ENCODE results near the gene KAZN.

The KAZN gene

GRCh38 chr1:14590411-14591180 lies 7.9 kb upstream of the KAZN start:
- DNase-seq = no peak

DNA sequence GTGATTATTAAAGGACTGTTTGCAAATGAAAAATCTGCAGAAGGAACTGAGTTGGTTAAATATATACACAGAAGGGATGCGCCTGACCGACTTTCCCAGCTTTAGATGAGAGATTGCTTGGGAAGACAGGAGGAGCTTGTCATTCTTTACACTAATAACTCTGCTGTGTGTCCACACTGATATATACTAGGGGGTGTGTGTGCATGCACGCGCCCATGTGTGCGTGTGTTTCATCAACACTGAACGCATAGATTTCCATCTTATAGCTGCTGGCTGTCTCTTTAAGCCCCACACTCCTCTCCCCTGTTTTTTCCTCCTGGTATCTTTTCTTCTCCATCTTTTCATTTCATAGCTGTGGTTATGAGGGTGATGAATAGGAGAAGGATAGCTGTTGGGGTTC lies 6.9 kb upstream of the KAZN start:
- no peak for DNase-seq

- DNase-seq = no peak
These were observed 6.4 kb upstream of the KAZN start for GRCh38 chr1:14592004-14592631.

DNA sequence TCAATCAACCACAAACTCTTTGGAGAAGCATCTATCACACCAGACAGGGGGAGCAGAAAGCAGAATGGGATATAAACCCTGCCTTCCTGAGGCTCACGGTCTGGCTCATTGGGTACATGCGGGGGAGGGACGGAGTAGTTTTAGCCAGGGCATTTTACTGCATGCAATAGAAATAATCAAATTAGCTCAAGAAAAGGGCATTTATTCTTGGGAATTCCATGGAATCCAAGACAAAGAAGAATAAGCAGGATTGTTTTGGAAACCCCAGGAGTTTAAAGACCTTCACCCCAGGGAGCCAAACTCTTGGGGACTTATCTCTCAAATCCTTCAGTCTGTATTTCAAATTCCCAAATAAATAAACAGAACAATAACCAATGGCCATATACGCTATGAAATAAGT lies 5.2 kb upstream of the KAZN start:
- no peak for DNase-seq

DNA sequence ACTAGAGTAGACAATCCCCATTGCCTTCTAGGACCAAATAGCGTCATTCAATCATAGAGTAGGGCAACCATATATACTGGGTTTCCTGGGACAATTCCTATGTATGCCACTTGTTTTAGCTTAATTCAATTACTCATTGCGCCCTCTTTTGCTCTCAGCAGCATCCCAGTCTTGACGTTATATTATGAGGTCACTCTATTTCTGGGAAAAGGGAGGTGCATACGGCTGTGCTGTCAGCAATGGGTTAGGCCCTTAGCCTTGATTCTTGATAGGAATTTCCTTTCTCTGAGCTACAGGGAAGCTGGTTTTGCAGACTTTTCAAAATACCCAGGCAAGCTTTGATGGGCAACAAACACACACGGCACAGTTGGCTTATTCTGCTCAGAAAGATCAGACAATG lies 4.4 kb upstream of the KAZN start:
- DNase-seq = no peak

- DNase-seq = no peak
These were observed 1.9 kb upstream of the KAZN start for GRCh38 chr1:14596591-14596990.

GRCh38 chr1:14597343-14598006 lies 1.0 kb upstream of the KAZN start:
- no peak for DNase-seq

- peak; percentile 84 for DNase-seq
These were observed 433 bp upstream of the KAZN start for GRCh38 chr1:14598007-14598497.

- DNase-seq = peak; percentile 79
These were observed 802 bp downstream of the KAZN start for GRCh38 chr1:14599183-14599791.

GRCh38 chr1:14599800-14600199 lies 1.3 kb downstream of the KAZN start:
- DNase-seq = no peak

- DNase-seq = peak; percentile 54
These were observed 2.1 kb downstream of the KAZN start for GRCh38 chr1:14600405-14601112.

DNA sequence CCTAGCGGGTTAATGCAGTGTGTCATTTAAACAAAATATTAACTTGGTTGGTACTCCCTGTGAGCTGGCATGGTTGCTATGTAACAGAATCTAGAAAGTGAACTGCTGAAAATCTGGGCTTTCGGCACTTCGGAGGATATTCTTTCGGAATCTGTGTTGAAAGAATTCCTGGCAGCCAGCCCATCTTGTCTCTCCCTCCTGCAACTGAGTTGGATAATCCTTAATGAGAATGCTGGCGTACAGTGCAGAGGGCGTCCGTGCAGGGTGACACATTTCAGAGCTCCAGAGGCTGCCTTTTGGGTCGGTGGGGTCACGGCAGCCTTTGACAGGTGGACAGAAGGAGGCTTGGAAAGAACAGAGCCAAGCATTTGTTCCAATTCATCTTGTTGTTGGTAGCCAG lies 3.7 kb downstream of the KAZN start:
- DNase-seq = peak; percentile 85

DNA sequence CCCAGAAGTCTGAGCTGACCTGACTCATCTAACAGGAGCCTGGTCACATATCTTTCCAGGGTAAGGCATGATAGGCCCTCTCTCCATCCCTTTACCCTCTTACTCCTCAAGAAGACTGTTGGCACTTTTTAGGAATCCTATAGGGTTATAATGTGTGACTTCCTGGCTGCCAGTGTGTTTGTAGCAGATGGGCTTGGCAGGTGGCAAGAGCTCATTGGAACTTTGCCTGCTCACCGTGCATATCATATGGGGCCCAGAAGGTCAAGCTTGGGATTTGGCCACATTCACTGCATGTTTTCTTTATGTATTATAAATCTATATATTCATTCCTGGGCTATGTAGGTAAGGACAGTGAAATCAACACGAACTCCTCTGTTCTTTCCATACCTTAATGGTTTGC lies 5.2 kb downstream of the KAZN start:
- no peak for DNase-seq

- no peak for DNase-seq
These were observed 5.9 kb downstream of the KAZN start for GRCh38 chr1:14604414-14604813.

- DNase-seq = no peak
These were observed 7.5 kb downstream of the KAZN start for GRCh38 chr1:14605945-14606344.

- peak; percentile 38 for DNase-seq
These were observed 8.1 kb downstream of the KAZN start for GRCh38 chr1:14606632-14607031.

GRCh38 chr1:14607295-14607694 lies 8.8 kb downstream of the KAZN start:
- no peak for DNase-seq

- no peak for DNase-seq
These were observed 9.8 kb downstream of the KAZN start for GRCh38 chr1:14608308-14608707.

DNA sequence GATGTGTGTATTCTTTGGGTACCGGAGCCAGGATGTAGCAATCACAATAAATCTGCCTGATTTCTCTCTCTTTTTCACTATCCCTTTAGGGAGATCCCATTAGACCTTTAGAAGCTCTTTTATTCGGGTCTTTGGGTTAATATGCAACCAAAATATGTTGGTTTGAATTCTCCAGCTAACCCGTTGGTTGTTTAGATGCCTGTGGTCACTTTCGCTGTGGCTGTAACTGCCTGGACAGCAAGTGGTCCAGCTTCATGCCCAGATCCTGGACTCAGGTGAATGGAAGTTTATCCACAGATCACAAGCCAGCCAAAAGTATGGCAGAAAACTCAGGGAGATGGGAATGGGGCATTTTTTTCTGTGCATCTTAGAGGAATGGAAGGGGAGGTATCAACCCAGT lies 12.3 kb downstream of the KAZN start:
- no peak for DNase-seq

DNA sequence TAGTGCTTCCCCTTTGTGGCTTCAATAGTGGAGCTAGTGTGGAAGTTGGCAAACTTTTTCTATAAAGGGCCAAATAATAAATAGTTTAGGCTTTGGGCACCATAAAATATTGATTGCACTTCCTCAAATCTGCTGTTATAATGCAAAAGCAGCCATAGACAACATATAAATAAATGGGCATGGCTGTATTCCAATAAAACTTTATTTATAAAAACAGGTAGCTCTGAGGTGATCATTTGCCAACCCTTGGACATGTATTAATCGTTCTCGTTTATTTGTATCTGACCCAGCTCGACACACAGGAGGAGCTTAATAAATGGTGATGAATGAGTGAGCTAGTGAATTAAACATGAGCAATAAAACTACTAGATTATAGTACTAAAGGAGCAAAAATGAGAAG lies 13.3 kb downstream of the KAZN start:
- no peak for DNase-seq

DNA sequence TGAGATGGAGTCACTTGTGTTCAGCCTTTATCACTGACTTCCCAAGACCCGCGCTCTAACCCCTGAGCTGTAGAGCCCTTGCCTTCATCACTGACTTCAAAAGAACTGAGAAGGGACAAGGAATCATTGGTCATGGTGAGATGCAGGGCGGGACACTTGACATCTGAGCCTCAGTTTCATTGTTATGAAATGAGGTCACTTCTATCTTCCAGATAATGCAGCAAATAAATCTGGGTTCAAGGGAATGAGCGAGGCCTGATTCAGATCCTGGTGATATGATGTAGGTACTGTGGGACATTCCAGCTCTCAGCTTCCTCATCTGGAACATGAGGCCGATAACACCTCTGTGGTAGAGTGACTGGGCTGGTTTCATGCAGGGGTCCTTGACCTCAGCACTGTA lies 13.8 kb downstream of the KAZN start:
- DNase-seq = no peak

- DNase-seq = no peak
These were observed 15.4 kb downstream of the KAZN start for GRCh38 chr1:14613926-14614325.

GRCh38 chr1:14614341-14614740 lies 15.9 kb downstream of the KAZN start:
- no peak for DNase-seq

All from eye (tissue), 1 donor.